ENCODE data around the gene C13orf42. TPM values are rescaled to one million over a fixed set of nuclear protein-coding genes. Genes with fewer than 3 reads are reported as not detected.

The C13orf42 gene
- total RNA-seq, 1 donor from 2014 or later: not detected

GRCh38 chr13:51035469-51035868 is 75.6 kb downstream of the C13orf42 start:
- no peak for DNase-seq (ENCODE audit: low read depth, low spot score)

GRCh38 chr13:51034906-51035305 is 76.2 kb downstream of the C13orf42 start:
- DNase-seq (ENCODE audit: low read depth, low spot score): no peak

- no peak for DNase-seq (ENCODE audit: low read depth, low spot score)
Measured at GRCh38 chr13:51033421-51034185, 77.5 kb downstream of the C13orf42 start.

- no peak for DNase-seq (ENCODE audit: low read depth, low spot score)
Measured at GRCh38 chr13:51032831-51033230, 78.2 kb downstream of the C13orf42 start.

Other genes starting within 250 kb of the C13orf42 start
- gene RNASEH2B, start 201.5 kb downstream of the C13orf42 start, total RNA-seq: 31.9 and 35.9 TPM in 2 replicates
- gene FAM124A, start 111.1 kb upstream of the C13orf42 start, total RNA-seq: 6.7 and 7.0 TPM in 2 replicates
- gene SERPINE3, start 228.4 kb upstream of the C13orf42 start, total RNA-seq: not detected in 2 replicates